OCI-M1 (cell line): Measurements from ENCODE around the gene DFFA.
A peak's percentile ranks its signal among the peaks of the same experiment; 100 is the strongest.

Experiments
- DNase-seq: peaks from one replicate; lab custom pipeline; 2025; lab: John Stamatoyannopoulos, UW

The DFFA gene

DNA sequence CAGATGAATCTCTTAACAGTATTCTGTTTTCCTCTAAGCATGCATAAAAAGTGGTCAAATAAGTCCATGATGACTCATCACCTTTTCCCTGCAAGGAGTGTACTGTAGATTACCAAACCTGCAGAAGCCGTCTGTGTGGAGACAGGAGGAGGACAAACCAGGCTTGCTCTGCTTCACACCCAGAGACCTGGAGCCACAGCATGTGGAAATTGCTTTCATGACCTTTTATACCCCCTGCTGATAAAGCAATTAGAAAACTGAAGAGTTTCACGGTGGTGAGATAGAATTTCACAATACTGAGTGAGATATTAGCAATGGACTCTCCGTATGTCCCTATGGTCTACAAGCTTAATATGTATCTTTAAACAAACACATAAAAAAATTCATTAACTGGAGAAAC is 13.1 kb downstream of the DFFA start:
- DNase-seq = peak; percentile 75

DNA sequence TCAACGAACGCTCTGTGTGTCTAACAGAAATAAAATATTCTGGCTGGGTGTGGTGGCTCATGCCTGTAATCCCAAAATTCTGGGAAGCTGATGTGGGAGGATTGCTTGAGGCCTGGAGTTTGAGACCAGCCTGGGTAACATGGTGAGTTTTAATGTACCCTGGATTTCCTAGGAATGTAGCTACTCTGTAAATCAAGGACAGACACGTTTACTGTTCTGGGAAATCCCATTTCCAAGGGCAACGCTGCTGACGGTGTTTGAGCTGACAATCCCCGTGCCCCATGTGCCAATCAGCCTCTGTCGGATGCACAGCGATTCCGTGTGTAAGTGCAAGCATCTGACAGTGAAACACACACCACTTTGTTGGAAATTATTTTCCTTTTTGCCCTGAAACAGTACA is 14.5 kb downstream of the DFFA start:
- DNase-seq = no peak

DNA sequence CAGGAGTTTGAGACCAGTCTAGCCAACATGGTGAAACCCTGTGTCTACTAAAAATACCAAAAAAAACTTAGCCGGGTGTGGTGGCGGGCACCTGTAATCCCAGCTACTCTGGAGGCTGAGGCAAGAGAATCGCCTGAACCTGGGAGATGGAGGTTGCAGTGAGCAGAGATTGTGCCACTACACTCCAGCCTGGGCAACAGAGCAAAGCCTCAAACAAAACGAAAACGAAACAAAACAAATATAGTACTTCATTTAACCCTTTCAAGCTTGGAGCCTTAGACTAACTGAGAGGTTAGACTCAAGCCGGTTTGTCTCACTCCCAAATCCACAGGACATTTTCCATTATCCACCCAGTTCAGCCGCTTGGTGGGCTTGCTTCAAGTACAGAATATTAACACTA is 14.9 kb downstream of the DFFA start:
- DNase-seq = peak; percentile 35

DNA sequence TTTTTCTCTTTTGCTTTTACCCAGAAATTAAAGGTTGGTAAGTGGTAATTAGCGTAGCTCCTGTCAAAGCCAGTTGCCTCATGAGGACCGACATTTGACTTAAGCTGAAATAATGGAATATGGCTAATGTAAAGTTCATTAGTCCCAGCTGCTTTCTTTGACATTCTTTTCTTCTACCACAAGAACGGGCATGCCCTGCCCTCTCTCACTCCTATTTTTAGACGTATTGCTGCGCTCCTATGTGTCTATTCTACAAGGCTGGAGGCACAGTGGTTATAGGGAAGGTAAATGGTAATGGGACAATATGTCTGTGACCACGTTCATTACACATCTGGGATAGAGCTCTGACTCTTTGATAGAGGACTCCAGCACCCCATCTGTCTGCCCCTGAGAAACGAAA is 15.7 kb downstream of the DFFA start:
- DNase-seq = no peak

DNA sequence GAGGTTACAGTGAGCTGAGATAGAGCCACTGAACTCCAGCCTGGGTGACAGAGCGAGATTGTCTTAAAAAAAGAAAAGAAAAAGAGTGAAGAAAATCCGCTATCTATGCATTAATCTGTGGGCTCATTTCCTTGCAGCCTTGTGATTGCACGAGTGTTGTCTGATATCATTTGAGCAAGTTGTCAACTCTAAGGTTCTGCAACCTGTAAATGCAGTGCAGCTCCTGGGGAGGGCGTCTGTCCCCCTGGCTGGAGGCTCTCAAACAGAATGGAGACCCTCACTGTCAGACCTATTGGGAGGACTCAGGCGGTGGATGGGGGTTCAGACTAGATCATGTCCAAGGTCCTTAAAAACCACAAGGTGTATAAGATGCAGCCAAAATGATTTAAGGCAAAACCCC is 16.3 kb downstream of the DFFA start:
- DNase-seq = no peak

DNA sequence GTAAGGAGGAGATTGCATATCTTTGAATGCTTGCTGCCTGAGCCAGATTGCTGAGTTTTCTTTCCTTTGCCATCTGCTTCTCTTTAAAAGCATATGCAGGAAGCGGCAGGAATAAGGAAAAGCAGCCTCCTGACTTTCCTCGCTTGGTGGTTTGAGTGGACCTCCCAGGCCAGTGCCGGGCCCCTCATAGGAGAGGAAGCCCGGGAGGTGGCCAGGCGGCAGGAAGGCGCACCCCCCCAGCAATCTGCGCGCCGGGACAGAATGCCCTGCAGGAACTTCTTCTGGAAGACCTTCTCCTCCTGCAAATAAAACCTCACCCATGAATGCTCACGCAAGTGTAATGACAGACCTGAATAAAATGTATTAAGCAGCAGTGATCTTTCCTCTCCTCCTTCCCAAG is 21.0 kb downstream of the DFFA start:
- DNase-seq = no peak

DNA sequence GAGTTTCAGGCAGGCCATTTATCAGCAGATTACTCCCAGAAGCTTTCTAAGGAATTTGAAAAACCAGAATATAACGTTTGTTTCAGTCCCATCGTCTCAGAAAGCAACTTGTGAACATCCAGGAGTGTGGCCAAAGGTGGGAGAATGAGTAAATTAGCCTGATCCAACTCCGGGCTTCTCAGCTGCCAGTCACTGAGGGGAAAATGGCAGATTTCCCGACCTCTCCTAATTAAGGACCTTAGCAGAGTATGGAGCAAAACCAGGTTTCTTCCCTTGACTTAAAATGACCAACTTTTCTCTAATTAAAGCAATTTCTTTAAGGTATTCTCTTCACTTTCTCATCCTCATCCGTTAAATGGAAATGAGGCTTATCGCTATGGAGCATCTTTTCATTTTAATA is 21.5 kb downstream of the DFFA start:
- no peak for DNase-seq

DNA sequence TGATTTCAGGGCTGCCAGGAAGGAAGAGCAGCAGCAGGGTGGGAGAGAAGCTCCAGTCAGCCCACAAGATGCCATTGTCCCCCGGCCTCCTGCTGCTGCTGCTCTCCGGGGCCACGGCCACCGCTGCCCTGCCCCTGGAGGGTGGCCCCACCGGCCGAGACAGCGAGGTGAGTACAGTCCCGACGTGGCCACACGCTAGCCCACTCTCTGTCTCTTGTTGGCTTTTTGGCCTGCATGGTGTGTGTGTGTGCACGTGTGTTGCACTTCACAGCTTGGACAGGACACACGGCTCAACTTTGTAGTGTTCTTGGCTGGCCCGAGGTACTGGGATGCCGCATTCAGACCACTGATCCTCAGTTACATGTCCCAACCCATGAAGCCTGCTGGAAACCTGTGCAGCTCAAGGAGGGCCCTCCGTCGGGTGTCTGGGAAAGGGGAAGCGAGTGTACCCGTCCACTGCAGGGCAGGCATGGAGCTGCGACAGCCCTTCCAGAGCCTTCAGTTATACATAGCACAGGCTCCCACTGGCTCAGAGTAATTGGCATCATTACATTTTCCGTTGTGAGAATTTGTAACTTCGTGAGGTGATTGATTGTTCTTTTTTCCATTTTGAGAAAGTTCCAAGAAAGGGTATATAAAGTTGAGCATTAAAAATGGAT is 22.0 kb downstream of the DFFA start:
- no peak for DNase-seq

DNA sequence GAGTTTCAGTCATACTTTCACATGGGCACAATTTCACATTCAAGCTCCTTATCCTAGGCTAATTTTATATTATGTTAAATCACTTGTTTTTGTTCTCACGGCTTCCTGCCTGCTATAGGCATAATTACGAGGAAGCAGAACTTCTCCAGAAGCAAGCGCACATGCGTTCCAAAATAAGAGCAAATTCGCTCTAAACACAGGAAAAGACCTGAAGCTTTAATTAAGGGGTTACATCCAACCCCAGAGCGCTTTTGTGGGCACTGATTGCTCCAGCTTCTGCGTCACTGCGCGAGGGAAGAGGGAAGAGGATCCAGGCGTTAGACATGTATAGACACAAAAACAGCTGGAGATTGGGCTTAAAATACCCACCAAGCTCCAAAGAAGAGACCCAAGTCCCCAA is 22.6 kb downstream of the DFFA start, which contains the start of gene CORT:
Gene CORT (plus strand): TSS at position 281 of the 400 bp plus-strand sequence. CDS start 193 bp downstream, outside the sequence.
- no peak for DNase-seq

DNA sequence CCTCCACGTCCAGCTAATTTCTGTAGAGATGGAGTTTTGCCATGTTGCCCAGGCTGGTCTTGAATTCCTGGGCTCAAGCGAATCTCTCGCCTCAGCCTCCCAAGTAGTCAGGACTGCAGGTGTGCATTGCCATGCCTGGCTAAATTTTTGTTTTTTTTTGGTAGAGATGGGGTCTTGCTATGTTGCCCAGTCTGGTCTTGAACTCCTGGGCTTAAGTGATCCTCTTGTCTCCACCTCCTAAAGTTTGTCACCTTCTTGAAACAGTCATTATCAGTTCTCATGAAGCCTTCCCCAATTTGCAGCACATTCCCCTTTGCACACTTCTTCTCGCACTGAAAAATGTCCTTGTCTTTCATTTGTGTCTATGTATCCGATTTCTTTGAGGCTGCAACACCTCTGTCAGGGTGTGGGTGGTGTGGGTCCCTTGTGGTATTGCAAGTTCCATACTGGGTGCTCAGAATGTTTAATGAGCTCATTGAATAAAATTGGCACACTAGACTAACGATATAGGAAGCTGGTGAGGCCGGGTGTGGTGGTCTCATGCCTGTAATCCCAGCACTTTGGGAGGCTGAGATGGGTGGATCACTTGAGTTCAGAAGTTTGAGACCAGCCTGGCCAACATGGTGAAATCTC is 25.4 kb downstream of the DFFA start:
- no peak for DNase-seq

DNA sequence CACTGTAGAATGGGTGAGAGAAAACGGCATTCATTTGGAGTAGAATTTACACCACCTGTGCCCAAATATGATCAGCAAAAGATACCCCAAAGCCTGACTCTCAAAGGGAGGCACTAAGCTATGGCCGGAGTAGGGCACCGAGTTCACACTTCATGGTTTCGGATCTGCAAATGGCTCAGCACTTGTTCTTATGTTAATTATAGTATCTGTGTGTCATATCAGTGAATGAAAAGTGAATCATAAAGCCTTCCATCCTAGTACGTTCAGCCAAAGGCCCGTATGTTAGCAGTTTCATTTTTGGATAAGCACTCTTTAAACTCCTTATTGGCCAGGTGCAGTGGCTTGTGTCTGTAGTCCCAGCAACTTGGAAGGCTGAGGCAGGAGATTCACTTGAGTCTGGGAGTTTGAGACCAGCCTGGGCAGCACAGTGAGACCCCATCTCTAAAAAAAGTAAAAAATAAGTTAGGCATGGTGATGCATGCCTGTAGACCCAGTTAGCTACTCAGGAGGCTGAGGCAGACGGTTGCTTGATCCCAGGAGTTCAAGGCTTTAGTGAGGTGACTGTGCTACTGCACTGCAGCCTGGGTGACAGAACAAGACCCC is 27.4 kb downstream of the DFFA start:
- DNase-seq = no peak

DNA sequence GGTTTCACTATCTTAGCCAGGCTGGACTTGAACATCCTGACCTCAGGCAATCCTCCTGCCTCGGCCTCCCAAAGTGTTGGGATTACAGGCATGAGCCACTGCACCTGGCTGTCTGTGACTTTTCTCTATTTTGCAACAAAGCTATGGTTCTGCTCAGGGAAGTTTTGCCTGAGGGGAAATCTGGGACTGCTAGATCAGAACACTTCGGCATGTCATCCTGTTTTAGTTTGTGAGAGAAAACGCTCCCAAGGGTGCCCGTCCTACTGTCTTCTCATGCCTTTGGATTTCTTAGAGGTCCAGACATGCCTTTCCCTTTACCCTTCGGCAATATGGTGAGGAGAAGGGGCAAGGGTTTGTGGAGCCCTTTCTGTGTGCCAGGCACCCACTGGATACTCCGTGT is 28.1 kb downstream of the DFFA start:
- no peak for DNase-seq

DNA sequence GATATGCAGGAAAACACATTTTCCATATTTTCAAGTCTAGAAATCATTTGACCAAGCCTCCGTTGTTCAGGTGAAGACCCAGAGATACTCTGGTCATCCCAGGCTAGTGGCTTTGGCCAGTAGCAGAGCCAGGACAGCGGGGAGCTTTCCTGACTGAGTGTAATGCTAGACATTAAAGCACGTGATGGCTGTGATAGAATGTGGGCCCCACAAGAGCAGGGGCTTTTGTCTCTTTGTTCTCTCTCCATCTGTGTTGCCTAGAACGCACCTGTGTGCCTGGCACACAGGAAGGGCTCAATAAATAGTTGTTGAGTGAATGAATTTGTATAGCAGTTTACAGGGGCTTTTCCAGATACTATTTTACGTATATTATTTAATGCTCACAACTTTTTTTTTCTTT is 31.5 kb downstream of the DFFA start:
- no peak for DNase-seq

DNA sequence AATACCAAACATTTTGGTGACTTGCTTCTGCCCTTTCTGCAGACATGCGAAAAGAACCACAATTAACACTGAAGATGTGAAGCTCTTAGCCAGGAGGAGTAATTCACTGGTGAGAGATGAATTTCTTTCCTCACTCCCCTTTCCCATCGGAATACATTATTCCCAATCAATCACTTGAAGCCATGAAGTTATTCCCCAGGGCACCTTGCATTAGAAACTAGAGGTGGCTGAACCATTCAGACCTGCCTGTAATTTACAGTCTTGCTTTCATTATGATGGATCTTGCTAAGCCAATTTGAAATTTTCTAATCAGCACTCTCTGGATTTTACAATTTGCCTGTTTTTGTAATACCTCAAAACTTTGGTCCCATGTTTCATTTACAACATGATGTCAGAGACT is 32.0 kb downstream of the DFFA start:
- DNase-seq = no peak

DNA sequence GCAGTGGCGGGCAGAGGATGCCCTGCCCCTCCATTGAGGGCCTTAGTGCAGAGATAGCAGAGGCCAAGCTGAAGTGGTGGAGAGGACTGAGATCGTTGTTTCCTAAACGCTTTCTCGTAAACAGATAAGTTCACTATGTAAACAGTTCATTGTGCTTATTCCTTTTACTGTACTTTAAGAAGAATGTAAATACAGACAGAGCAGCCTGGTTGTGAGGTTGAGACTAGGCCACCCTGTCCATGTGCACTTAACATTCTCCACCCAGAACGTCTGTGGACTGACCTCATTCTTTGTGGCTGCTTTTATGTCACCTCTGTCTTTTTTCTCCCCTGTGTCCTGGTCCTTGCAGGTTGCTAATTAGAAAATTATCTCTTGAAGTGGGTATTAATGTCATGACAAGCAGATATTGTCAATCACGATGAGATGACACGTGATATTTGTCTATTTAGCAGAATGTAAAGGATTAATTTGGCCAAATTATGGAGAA is 33.6 kb downstream of the DFFA start:
- no peak for DNase-seq

DNA sequence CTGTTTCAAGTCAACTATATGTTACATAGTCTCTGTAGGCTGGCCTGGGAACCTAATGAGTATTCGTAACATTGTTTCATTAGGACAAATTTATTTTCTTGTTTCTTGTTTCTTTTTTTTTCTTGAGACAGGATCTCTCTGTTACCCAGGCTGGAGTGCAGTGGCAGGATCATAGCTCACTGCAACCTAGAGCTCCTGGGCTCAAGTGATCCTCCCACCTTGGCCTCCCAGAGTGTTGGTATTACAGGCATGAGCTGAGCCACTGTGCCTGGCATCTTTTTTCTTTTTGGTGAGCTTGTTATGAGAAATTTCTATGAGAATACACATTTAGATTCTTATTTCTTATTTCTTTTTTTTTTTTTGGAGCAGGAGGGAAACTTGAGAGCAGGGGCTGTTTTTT is 35.3 kb downstream of the DFFA start:
- no peak for DNase-seq

DNA sequence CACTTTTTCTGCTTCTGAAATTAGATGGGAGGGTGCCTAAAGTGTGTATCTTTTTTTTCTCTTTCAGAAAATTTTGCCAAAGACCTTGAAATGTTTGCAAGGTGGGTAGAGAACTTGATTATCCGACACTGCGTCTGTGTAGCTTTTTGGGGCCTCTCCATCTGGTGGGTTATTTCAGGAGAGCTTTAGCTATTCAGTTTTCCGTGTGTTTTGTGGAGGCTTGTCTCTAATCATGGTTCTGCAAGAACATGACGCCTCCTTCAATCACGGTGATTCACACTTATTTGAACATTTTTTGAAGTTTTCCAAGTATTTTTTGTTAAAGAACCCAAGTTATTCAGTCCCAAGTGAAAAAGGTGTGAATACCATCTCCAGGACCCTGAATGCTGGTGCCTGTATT is 37.7 kb downstream of the DFFA start:
- no peak for DNase-seq

DNA sequence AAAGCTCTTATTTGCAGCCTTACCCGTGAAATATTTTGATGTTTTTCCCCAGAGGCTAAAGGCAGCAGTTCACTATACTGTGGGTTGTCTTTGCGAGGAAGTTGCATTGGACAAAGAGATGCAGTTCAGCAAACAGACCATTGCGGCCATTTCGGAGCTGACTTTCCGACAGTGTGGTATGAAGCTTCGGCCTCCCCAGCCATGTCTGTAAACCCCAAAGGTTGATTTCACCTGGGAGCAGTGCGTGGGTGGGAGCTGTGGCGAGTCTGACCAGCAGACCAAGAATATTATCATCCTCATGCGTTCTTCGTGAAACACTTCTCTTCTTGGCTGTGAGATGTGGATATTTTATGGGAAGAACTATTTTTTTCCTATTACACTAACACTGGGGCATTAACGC is 38.5 kb downstream of the DFFA start:
- no peak for DNase-seq

DNA sequence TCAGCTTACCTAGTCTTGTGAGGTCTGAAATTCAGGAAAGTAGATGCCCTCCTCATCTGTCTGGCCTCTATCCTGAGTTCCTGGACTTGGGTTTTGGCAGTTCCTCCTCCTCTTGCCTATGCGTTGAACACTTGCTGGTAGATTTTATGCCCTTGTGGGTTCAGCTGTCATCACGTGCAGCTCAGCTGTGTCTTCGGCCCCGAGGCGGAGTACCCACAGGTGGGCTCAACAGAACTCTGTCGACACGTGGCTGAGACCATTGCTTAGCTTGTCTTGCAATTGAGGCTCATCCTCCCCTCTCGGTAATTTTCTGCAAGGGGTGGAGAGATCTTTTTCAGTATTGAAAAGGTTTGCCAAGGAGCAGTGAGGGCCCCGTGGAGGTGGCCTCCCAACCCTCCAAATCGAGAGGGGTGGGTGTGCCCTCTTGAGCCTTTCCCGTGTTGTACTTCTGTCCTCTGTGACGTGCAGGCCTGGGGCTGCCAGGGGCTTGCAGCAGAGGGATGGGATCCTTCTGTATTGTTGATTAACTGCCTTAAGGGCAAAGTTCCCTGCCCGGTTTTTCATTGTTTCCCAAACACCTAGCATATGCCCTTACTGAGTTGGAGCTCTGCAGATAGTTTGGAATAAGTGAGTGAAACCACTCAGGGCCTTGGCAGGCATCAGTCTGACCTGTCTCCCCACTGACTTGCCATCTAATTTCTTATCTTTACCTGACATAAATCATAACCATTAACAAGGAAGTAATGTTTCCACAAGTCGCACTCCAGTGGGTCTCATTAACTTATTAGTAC is 39.2 kb downstream of the DFFA start:
- DNase-seq = no peak

DNA sequence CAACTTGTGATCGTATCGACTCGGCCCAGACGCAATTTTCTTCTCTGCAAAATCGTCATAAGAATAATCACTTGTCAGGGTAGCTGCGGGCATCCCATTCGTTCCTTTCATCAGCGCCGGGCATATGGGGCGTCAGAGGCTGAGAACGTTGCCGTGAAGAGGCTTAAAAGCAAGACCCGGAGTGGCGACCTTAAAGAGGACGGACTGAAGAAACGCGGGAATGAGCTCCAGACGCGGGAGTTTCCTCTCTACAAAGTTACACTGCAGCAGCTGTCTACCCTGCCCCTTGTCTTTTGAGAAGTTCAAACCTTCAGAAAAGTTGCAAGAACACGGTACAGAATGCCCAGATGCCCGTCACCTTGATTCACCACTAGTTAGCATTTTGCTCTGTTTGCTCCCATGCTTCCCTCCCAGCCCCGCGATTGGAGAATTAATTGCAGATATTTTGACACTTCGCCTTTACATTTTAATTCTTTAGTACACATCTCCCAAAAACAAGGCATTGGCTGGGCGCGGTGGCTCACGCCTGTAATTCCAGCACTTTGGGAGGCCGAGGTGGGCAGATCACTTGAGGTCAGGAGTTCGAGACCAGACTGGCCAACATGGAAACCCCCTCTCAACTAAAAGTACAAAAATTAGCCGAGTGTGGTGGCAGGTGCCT is 41.1 kb downstream of the DFFA start:
- DNase-seq = peak; percentile 43

DNA sequence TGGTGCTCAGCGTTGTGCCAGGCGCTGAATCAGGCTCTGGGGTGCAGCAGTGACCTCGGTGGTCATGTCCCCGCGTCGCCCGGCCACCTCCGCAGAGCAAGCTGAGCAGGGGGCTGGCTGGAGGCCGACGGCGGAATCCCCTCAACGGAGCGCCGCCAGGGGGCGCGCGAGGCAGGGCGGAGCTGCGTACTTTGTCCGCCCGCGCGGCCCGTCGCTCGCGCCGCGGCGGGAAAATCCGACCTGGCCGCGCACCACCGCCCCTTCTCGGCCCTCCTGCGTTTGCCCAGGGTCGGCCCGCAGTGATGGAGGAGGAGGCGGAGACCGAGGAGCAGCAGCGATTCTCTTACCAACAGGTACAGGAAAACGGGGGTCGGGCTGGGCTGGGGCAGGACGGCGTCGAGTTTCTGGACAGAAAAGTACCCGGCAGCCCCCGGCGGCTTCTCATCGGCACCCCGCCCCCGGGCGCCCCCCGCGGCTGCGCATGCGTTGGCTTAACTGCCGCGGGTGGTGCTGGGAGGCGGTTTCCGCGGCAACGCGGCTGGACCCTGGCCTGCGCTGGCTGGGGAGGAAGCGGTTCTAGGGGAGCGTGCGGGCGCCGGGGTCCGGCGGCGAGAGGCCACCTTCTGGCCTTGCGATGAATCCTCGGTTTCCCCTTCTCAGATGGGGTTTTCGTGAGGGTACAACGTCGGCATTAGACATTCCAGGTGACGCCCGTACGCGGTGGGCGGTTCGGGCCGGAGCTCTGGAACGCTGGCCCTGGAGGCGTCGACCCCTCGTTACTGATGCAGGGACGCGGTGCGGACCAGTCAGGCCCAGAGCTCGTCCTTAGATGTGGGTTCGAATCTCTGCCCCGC is 41.9 kb downstream of the DFFA start, which contains the start of gene CENPS:
Gene CENPS (plus strand): TSS at position 218 of the 854 bp plus-strand sequence. CDS start 85 bp downstream, at position 303.
- DNase-seq = peak; percentile 96
